Dermis microvascular lymphatic vessel endothelial cell (primary cell): ENCODE results near the gene HDGF. TPM values are rescaled to one million over a fixed set of nuclear protein-coding genes. Genes with fewer than 3 reads are reported as not detected.
"Not testable (repeated sequence)": the region's sequence is repeated elsewhere in the genome, so short reads cannot be mapped to it uniquely, and the experiment has no call there.

Experiments
- DNase-seq, 2 donors: peaks; one replicate each; pipeline versions ENCODE4 v3.0.0 to v3.0.0-alpha.2; 2010; ENCODE audit warnings: low read depth in 2 of 2
- total RNA-seq: library from RNA; depleted of rRNA; stranded (reverse); fragments of >200 nt; gene quantifications from 2 replicates; pipeline ENCODE4 v1.2.1, GENCODE V29; 2014

The HDGF gene
- total RNA-seq, 1 donor from 2014 or later, result 114 TPM

GRCh38 chr1:156767101-156767878 is 15.8 kb upstream of the HDGF start, which contains the start of gene PRCC:
TSS of gene PRCC (plus strand) at chr1:156767535. CDS start at chr1:156767772, 237 bp downstream.
- peak; percentile 99 to 100 for DNase-seq

- DNase-seq, result peak in 1 of 2 donors; percentile 34
Measured at GRCh38 chr1:156766298-156767100, 15.0 kb upstream of the HDGF start.

GRCh38 chr1:156765666-156766065 is 14.2 kb upstream of the HDGF start:
- DNase-seq, result no peak

- DNase-seq, result not testable (repeated sequence)
Measured at GRCh38 chr1:156765136-156765535, 13.7 kb upstream of the HDGF start.

- no peak for DNase-seq
Measured at GRCh38 chr1:156760796-156761104, 9.3 kb upstream of the HDGF start.

GRCh38 chr1:156760092-156760795 is 8.8 kb upstream of the HDGF start:
- no peak for DNase-seq

GRCh38 chr1:156757572-156758253 is 6.2 kb upstream of the HDGF start:
- not testable (repeated sequence) for DNase-seq

GRCh38 chr1:156756355-156756754 is 4.9 kb upstream of the HDGF start:
- no peak for DNase-seq

- DNase-seq, result no peak
Measured at GRCh38 chr1:156755527-156755950, 4.1 kb upstream of the HDGF start.

- DNase-seq, result no peak
Measured at GRCh38 chr1:156754219-156754618, 2.7 kb upstream of the HDGF start.

- no peak for DNase-seq
Measured at GRCh38 chr1:156752843-156753482, 1.5 kb upstream of the HDGF start.

- DNase-seq, result peak; percentile 90 to 98
Measured at GRCh38 chr1:156751757-156752481, 444 bp upstream of the HDGF start.

- peak in 1 of 2 donors; percentile 50 for DNase-seq
Measured at GRCh38 chr1:156750711-156751450, 594 bp downstream of the HDGF start.

GRCh38 chr1:156750191-156750672 is 1.2 kb downstream of the HDGF start:
- DNase-seq, result no peak

- DNase-seq, result no peak
Measured at GRCh38 chr1:156749419-156750118, 1.9 kb downstream of the HDGF start.

GRCh38 chr1:156748670-156749418 is 2.6 kb downstream of the HDGF start:
- DNase-seq, result peak in 1 of 2 donors; percentile 61

GRCh38 chr1:156747742-156748669 is 3.5 kb downstream of the HDGF start:
- no peak for DNase-seq
